AG09319 (cell line): ENCODE results near the gene RNF213.

ENCODE experiments used
- DNase-seq: peaks from one replicate; pipeline ENCODE4 v3.0.0-alpha.2; 2010; ENCODE audit warnings: low read depth; ENCODE audit errors: extremely low read depth
- TF ChIP-seq, protein P1 (sequence below): IDR thresholded peaks from 2 replicates; pipeline ENCODE4 v1.5.1; 2011; ENCODE audit warnings: low read depth, mild to moderate bottlenecking, inconsistent platforms, low read length, moderate library complexity

Gene RNF213

DNA sequence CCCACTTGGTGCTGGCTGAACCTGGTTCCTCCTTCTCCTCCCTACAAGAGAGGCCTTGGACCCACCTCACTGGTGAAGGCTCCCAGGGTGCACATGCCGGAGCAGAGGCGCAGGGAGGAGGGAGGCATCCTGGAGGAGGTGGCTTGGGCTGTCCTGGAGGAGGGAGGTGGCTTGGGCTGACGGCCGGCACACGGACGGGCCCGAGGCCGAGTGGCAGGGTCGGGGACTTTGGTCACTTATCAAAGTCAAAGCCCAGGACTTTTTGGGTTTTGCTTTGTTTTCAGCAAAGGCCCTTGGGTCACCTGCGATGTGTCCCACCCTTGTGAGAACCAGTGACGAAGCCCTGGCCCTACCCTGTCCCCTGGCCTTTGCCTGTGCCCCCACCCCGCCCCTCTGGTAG, 182.8 kb downstream of the RNF213 start:
- no peak for DNase-seq
- TF ChIP-seq, protein P1, sequence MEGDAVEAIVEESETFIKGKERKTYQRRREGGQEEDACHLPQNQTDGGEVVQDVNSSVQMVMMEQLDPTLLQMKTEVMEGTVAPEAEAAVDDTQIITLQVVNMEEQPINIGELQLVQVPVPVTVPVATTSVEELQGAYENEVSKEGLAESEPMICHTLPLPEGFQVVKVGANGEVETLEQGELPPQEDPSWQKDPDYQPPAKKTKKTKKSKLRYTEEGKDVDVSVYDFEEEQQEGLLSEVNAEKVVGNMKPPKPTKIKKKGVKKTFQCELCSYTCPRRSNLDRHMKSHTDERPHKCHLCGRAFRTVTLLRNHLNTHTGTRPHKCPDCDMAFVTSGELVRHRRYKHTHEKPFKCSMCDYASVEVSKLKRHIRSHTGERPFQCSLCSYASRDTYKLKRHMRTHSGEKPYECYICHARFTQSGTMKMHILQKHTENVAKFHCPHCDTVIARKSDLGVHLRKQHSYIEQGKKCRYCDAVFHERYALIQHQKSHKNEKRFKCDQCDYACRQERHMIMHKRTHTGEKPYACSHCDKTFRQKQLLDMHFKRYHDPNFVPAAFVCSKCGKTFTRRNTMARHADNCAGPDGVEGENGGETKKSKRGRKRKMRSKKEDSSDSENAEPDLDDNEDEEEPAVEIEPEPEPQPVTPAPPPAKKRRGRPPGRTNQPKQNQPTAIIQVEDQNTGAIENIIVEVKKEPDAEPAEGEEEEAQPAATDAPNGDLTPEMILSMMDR = no peak

DNA sequence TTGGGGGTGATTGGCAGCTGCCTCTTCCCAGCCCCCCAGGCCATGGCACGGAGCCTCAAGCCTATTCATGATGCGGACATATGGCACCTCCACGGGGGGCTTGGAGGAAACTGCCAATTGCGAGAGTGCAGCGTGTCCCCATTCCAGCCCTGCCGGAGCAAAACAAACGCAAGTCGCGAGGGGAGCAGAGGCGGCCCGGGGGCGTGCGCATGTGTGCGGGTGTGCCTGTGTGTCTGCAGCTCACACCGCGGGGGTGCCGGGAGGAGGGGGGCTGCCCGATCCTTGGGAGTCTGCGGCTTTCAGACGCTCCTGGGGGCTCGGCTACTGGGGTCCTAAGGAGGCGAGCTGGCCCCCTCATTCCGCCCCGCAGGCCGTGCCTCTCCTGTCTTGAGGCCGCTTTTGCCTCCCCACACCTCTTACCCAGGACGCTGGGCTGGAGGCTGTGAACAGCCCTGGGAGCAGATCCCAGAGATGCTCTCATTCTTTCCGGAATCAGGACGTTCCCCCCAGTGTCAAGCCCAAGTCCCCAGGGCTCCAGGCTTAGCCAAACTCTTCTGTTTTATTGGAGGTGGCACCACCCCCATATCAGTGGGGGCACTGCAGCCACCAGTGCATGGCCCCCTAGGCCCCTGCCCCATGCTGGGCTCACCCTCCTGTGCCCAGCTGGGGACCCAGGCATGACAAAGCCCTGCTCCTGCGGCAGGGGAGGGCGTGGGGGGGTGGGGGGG, 183.4 kb downstream of the RNF213 start:
- no peak for DNase-seq
- TF ChIP-seq, protein P1 = no peak

DNA sequence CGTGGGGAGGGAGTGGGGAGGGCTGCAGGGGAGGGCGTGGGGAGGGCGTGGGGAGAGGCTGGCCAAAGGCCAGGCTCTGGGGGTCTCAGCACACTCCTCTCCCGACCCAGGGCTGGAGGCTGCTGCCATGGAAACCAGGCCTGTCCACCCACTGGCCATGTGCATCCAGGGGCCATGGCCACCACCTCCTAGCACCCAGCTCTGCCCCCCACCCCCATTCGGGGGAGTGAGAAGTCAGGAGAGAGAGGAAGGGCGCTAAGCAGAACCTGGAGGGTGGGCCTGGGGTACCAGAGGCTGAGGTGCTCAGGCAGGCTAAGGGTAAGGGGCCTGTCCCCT, 184.0 kb downstream of the RNF213 start:
- TF ChIP-seq, protein P1 = no peak
- no peak for DNase-seq

DNA sequence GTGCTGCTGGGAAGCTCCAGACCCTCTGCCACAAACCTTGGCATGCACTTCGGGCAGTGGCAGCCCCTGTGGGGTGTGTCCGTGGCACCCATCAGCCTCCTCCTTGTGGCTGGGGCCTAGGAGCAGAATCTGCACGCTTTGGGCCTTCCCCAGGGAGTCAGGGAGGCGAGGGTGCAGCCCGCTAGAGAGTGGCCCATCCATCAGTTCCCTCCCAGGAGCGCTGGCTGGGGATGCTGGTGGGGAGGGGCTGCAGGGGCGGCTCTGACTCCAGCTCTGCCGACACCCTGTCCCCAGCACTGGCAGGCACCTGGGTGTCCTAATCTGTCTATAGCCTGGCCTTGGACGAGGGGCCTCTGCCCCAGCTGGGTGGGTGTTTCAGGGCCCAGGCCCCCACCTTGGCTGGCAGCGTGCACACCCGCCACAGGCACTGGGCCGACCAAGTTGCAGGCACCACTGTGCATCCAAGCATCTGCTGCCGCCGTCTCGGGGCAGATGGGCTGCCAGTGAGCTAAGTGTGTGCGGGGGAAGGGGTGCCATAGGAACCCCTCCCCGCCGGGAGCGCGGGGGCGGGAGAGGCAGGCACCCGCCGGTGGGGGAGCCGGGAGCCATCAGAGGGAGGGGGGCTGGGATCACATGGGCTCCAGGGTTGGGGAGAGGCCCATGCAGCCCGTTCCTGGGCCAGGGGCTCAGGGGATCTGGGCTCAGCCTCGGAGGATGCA, 184.5 kb downstream of the RNF213 start:
- no peak for DNase-seq
- TF ChIP-seq, protein P1 = no peak

DNA sequence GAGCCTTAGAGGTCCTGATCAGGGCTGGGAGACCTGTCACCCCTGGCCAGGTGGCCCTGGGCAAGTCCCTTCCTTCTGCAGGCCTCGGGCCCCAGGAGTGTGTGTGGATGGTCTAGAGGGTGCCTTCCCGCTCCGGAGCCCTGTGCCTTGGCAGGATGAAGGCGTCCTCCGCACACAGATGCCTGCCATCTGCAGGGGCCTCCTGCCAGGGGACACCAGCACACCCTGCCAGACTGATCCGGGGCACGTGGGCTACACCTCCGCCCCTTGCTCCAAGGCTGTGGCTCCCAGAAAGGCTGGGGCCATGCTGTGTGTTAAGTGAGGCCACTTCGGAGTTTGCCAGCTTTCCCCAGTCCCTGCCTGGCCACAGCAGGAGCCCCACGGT, 185.1 kb downstream of the RNF213 start:
- DNase-seq = no peak
- TF ChIP-seq, protein P1 = no peak

DNA sequence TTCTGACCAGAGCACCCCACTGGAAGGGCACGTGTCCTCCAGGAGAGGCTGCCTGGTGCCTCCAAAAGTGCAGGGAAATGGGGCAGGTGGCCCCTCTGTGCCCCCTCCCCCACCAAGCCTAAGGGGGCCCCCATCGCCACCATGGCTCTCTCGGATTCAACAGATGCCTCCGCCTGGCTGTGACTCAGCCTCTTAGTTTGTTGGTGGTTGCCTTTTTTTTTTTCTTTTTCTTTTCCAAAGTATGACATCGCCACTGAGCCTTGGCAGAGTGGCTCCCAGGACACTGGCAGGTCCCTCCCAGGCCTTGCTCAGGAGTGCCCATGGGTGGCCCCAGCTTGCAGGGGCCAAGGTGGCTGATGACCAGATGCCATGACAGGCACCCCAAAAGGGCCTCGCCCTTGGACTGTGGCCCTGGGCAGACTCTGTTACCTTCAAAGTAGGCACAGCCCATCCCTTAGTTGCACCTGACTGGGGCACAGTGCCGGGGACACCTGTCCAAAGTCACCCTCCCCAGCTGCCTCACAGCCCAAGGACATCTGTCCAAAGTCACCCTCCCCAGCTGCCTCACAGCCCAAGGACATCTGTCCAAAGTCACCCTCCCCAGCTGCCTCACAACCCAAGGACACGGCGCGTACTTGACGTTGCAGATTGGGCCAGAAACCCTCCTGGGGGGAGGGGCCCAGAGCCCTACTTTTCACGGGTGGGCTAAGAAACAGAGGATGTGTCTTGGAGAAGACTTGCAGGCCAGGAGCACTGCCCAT, 186.2 kb downstream of the RNF213 start:
- TF ChIP-seq, protein P1 = no peak
- no peak for DNase-seq

DNA sequence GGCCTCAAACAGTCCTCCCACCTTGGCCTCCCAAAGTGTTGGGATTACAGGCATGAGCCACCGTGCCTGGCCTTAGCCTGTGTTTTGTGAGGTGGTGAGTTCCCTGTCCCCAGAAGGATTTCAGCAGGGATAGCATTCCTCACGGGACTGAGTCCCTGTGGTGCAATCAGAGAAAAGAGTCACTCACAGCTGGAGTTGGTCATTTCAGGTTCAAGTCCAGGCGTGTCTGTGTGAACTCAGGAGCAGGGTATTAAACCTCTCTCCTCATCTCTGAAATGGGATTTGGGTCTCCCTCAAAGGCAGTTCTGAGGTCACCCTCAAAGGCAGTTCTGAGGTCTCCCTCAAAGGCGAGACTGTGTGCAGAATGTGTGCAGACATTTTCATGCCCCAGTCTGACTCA, 187.1 kb downstream of the RNF213 start:
- no peak for DNase-seq
- TF ChIP-seq, protein P1 = no peak
